ENCODE measurements around the gene EPHA8. TPM values are rescaled to one million over a fixed set of nuclear protein-coding genes. Genes with fewer than 3 reads are reported as not detected.

The EPHA8 gene
- total RNA-seq, 1 donor from 2014 or later: not detected

- no peak for DNase-seq (ENCODE audit: low spot score)
Observed at GRCh38 chr1:22592919-22593790, 29.9 kb downstream of the EPHA8 start.

GRCh38 chr1:22594396-22594795 lies 31.1 kb downstream of the EPHA8 start:
- no peak for DNase-seq (ENCODE audit: low spot score)

GRCh38 chr1:22595108-22595507 lies 31.8 kb downstream of the EPHA8 start:
- DNase-seq (ENCODE audit: low spot score): no peak

- no peak for DNase-seq (ENCODE audit: low spot score)
Observed at GRCh38 chr1:22597301-22597965, 34.1 kb downstream of the EPHA8 start.

- no peak for DNase-seq (ENCODE audit: low spot score)
Observed at GRCh38 chr1:22597996-22598395, 34.7 kb downstream of the EPHA8 start.

- DNase-seq (ENCODE audit: low spot score): no peak
Observed at GRCh38 chr1:22598736-22599135, 35.4 kb downstream of the EPHA8 start.

GRCh38 chr1:22600071-22600816 lies 37.0 kb downstream of the EPHA8 start:
- DNase-seq (ENCODE audit: low spot score): no peak

GRCh38 chr1:22600817-22601605 lies 37.7 kb downstream of the EPHA8 start:
- no peak for DNase-seq (ENCODE audit: low spot score)

GRCh38 chr1:22601610-22602009 lies 38.3 kb downstream of the EPHA8 start:
- DNase-seq (ENCODE audit: low spot score): no peak

GRCh38 chr1:22602060-22602740 lies 38.9 kb downstream of the EPHA8 start:
- DNase-seq (ENCODE audit: low spot score): no peak

GRCh38 chr1:22606161-22606560 lies 42.9 kb downstream of the EPHA8 start:
- no peak for DNase-seq (ENCODE audit: low spot score)

- no peak for DNase-seq (ENCODE audit: low spot score)
Observed at GRCh38 chr1:22607154-22607553, 43.9 kb downstream of the EPHA8 start.

GRCh38 chr1:22608361-22608760 lies 45.1 kb downstream of the EPHA8 start:
- DNase-seq (ENCODE audit: low spot score): no peak

GRCh38 chr1:22609291-22609690 lies 46.0 kb downstream of the EPHA8 start:
- no peak for DNase-seq (ENCODE audit: low spot score)

- DNase-seq (ENCODE audit: low spot score): no peak
Observed at GRCh38 chr1:22611530-22611947, 48.2 kb downstream of the EPHA8 start.

- no peak for DNase-seq (ENCODE audit: low spot score)
Observed at GRCh38 chr1:22612671-22613571, 49.6 kb downstream of the EPHA8 start.

- DNase-seq (ENCODE audit: low spot score): no peak
Observed at GRCh38 chr1:22613572-22613918, 50.3 kb downstream of the EPHA8 start.

GRCh38 chr1:22613951-22614350 lies 50.7 kb downstream of the EPHA8 start:
- DNase-seq (ENCODE audit: low spot score): no peak

- no peak for DNase-seq (ENCODE audit: low spot score)
Observed at GRCh38 chr1:22615886-22616285, 52.6 kb downstream of the EPHA8 start.

GRCh38 chr1:22616571-22616970 lies 53.3 kb downstream of the EPHA8 start:
- no peak for DNase-seq (ENCODE audit: low spot score)
